Measurements from ENCODE around the gene FAM234B. TPM values are rescaled to one million over a fixed set of nuclear protein-coding genes. Genes with fewer than 3 reads are reported as not detected.
"Not testable (repeated sequence)": the region's sequence is repeated elsewhere in the genome, so short reads cannot be mapped to it uniquely, and the experiment has no call there.

FAM234B gene
- total and polyA plus RNA-seq, 2 of the 8 experiments (the other 6 are each of a cell fraction or from before 2014, with no cell fraction given): 12.5 to 29.1 TPM

DNA sequence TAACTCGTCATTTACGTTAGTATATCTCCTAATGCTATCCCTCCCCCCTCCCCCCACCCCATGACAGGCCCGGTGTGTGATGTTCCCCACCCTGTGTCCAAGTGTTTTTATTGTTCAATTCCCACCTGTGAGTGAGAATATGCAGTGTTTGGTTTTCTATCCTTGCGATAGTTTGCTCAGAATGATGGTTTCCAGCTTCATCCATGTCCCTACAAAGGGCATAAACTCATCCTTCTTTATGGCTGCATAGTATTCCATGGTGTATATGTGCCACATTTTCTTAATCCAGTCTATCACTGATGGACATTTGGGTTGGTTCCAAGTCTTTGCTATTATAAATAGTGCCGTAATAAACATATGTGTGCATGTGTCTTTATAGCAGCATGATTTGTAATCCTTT lies 39.5 kb downstream of the FAM234B start:
- DNase-seq (ENCODE audit: low read depth in 1 of 2, low spot score in 2 of 2); H2BK15ac ChIP-seq (ENCODE audit: low read length); H3K18ac ChIP-seq (ENCODE audit: extremely low read depth, low read length); H4K91ac ChIP-seq (replicated peaks; ENCODE audit: insufficient read length, low read length); H2BK120ac ChIP-seq (replicated peaks; ENCODE audit: low read depth, low read length); H3K23ac ChIP-seq (ENCODE audit: insufficient read length); H2BK5ac ChIP-seq (ENCODE audit: low read depth, low read length); H4K20me1 ChIP-seq (replicated peaks in 1 of 2; ENCODE audit: control insufficient read depth in 1 of 2, insufficient read depth in 2 of 2, low read length in 2 of 2); H2BK20ac ChIP-seq (ENCODE audit: low read length); POLR2A ChIA-PET (ENCODE audit: partially characterized antibody); H3K79me2 ChIP-seq (ENCODE audit: control insufficient read depth in 1 of 2, insufficient read depth in 2 of 2, low read length in 2 of 2); H2AFZ ChIP-seq (ENCODE audit: low read length); H3K14ac ChIP-seq (ENCODE audit: insufficient read length); H3K9ac ChIP-seq (replicated peaks in 1 of 4; ENCODE audit: extremely low read depth in 1 of 4, low read depth in 3 of 4, low read length in 3 of 4); H2AK5ac ChIP-seq (ENCODE audit: low read depth, low read length); H2BK12ac ChIP-seq (ENCODE audit: low read depth, low read length); H3K56ac ChIP-seq (replicated peaks; ENCODE audit: insufficient read length, low read depth, low read length); H4K5ac ChIP-seq (ENCODE audit: insufficient read length, low read depth, low read length); H3K79me1 ChIP-seq (ENCODE audit: low read depth, low read length); H3K27me3 ChIP-seq (replicated peaks in 1 of 4; ENCODE audit: control insufficient read depth in 3 of 4, extremely low read depth in 1 of 4, insufficient read depth in 3 of 4, low read length in 3 of 4); H4K8ac ChIP-seq (ENCODE audit: extremely low read depth, insufficient read depth, low read length); FAIRE-seq; H3K9me3 ChIP-seq (ENCODE audit: insufficient read depth in 2 of 2, low read depth in 1 of 2, low read length in 1 of 2); H3K4ac ChIP-seq (replicated peaks; ENCODE audit: insufficient read length, low read depth, low read length); H3K23me2 ChIP-seq (ENCODE audit: low read depth, low read length); H3K4me3 ChIP-seq (ENCODE audit: extremely low read depth in 1 of 4, insufficient read depth in 2 of 4, low read depth in 3 of 4, low read length in 4 of 4); H3K27ac ChIP-seq (ENCODE audit: low read depth, low read length); H3K4me2 ChIP-seq (ENCODE audit: insufficient read depth in 1 of 2, low read depth in 2 of 2, low read length in 2 of 2): not testable (repeated sequence)
- peaks cover 16 to 19% (median 17%) of the 10 kb centered on the region in 4 experiments for H3K4me1 ChIP-seq (replicated peaks in 1 of 4; ENCODE audit: control insufficient read depth in 3 of 4, insufficient read depth in 4 of 4, low read length in 3 of 4)
- CTCF ChIA-PET (ENCODE audit: partially characterized antibody): interaction anchor here (1.8 to 2.8 kb wide), 2 partner anchors 129 to 168 kb away, joined by 5 to 10 read pairs; no protein-coding TSS in a partner anchor
- H3K36me3 ChIP-seq (ENCODE audit: control insufficient read depth in 2 of 4, insufficient read depth in 4 of 4, low read length in 3 of 4): peaks cover 0 to 23% (median 11%) of the 10 kb centered on the region in 4 experiments; a peak in 6 of 8 replicates
- WGBS, 2 experiments (ENCODE audit: extremely low coverage in 1 of 2, insufficient coverage in 1 of 2, insufficient read length in 1 of 2, insufficient replicate concordance in 2 of 2, low coverage in 1 of 2, low lambda C conversion rate in 2 of 2, missing lambda C conversion rate in 1 of 2): 96% methylated on average over 2 of the region's 5 CpGs; no CpG with 5 or more reads in 1 of the 2 experiments
